ENCODE measurements around the gene FRMPD4. TPM values are rescaled to one million over a fixed set of nuclear protein-coding genes. Genes with fewer than 3 reads are reported as not detected.

The FRMPD4 gene
- total and polyA plus RNA-seq, 2 donors (not counting 3 experiments of a cell fraction or from before 2014, with no cell fraction given), result not detected

GRCh38 chrX:12679522-12679921, 541.2 kb downstream of the FRMPD4 start:
- no peaks in the 10 kb centered on the region for H3K9me1 ChIP-seq (replicated peaks; ENCODE audit: control insufficient read depth, extremely low read depth, insufficient read depth, low read length)
- no peak for DNase-seq (ENCODE audit: low read depth, low spot score)
- H3K36me3 ChIP-seq (ENCODE audit: control insufficient read depth in 2 of 2, extremely low read depth in 1 of 2, insufficient read depth in 2 of 2, low read length in 2 of 2), result no peaks in the 10 kb centered on the region
- ChIA-PET CTCF (no interaction called here), POLR2A (no interaction called here)
- no peaks in the 10 kb centered on the region for H4K20me1 ChIP-seq (replicated peaks; ENCODE audit: control insufficient read depth, extremely low read depth, insufficient read depth, low read length)
- no peak overlapping the region for H3K27ac ChIP-seq (ENCODE audit: insufficient read depth, low read depth, low read length)
- intact Hi-C loops (cut with micrococcal nuclease) (no loop called here), dilution Hi-C loops (cut with MboI; ENCODE audit: extremely low pct_ligation_motif_present, low sequenced_read_pairs) (no loop called here)
- no peak overlapping the region for H3K4me2 ChIP-seq (ENCODE audit: insufficient read depth, low read length)
- H3K4me3 ChIP-seq (replicated peaks in 1 of 3; ENCODE audit: insufficient read depth in 1 of 3, low read depth in 1 of 3, low read length in 3 of 3), result no peak overlapping the region
- TF ChIP-seq, protein P1, sequence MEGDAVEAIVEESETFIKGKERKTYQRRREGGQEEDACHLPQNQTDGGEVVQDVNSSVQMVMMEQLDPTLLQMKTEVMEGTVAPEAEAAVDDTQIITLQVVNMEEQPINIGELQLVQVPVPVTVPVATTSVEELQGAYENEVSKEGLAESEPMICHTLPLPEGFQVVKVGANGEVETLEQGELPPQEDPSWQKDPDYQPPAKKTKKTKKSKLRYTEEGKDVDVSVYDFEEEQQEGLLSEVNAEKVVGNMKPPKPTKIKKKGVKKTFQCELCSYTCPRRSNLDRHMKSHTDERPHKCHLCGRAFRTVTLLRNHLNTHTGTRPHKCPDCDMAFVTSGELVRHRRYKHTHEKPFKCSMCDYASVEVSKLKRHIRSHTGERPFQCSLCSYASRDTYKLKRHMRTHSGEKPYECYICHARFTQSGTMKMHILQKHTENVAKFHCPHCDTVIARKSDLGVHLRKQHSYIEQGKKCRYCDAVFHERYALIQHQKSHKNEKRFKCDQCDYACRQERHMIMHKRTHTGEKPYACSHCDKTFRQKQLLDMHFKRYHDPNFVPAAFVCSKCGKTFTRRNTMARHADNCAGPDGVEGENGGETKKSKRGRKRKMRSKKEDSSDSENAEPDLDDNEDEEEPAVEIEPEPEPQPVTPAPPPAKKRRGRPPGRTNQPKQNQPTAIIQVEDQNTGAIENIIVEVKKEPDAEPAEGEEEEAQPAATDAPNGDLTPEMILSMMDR (IDR thresholded peaks at IDR 0.05; ENCODE audit: extremely low read depth in 1 of 2, insufficient read depth in 1 of 2, low read depth in 1 of 2, low read length in 2 of 2), result no peak
- TF ChIP-seq JUN (IDR thresholded peaks at IDR 0.05; ENCODE audit: borderline replicate concordance, insufficient read depth, insufficient read length, low read depth) (no peak), MYC (IDR thresholded peaks at IDR 0.05; ENCODE audit: low read depth, low read length) (no peak), POLR2AphosphoS5 (IDR thresholded peaks at IDR 0.05; ENCODE audit: insufficient read depth, low read depth, low read length) (no peak), EZH2 (IDR thresholded peaks at IDR 0.05; ENCODE audit: borderline replicate concordance, low read depth, low read length, severe bottlenecking) (no peak), POLR2A (IDR thresholded peaks at IDR 0.05; ENCODE audit: low read depth, low read length) (no peak)
- TF ChIP-seq, protein P2, sequence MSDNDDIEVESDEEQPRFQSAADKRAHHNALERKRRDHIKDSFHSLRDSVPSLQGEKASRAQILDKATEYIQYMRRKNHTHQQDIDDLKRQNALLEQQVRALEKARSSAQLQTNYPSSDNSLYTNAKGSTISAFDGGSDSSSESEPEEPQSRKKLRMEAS (IDR thresholded peaks at IDR 0.05; ENCODE audit: insufficient read depth, insufficient read length), result no peak
- BruUV-seq (replicated peaks), result no TSS peak
- H2AFZ ChIP-seq (ENCODE audit: low read depth, low read length), result no peak overlapping the region
- H3K27me3 ChIP-seq (ENCODE audit: control insufficient read depth in 2 of 2, insufficient read depth in 2 of 2, low read length in 2 of 2), result no peaks in the 10 kb centered on the region
- no peak overlapping the region for H3K9ac ChIP-seq (replicated peaks; ENCODE audit: extremely low read depth, insufficient read depth, low read length)
- H3K9me3 ChIP-seq (replicated peaks; ENCODE audit: control insufficient read depth, insufficient read depth, low read length), result no peaks in the 10 kb centered on the region
- H3K79me2 ChIP-seq (ENCODE audit: control insufficient read depth, insufficient read depth, low read length), result no peaks in the 10 kb centered on the region
- no peak for FAIRE-seq
- H3K4me1 ChIP-seq (ENCODE audit: control insufficient read depth, extremely low read depth, insufficient read depth, low read length), result no peaks in the 10 kb centered on the region
